Renal pelvis (tissue), 4 donors: ENCODE results near the gene ROBO4. TPM values are rescaled to one million over a fixed set of nuclear protein-coding genes. Genes with fewer than 3 reads are reported as not detected.

ENCODE experiments used
- DNase-seq: peaks from one replicate; pipeline ENCODE4 v3.0.0-alpha.2; 2013
- polyA plus RNA-seq, 3 donors: library from polyadenylated mRNA; unstranded; fragments of 120-200 nt; gene quantifications; one replicate each; pipeline ENCODE4 v1.2.1, GENCODE V29; 2013; ENCODE audit not compliant: insufficient read length in 3 of 3

Gene ROBO4
- polyA plus RNA-seq, 3 donors, result 19.3 to 26.4 (median 24.8) TPM

GRCh38 chr11:124891373-124891861, 6.2 kb downstream of the ROBO4 start:
- DNase-seq, result no peak

- DNase-seq, result no peak
Observed at GRCh38 chr11:124890683-124891372, 6.8 kb downstream of the ROBO4 start.

GRCh38 chr11:124890151-124890550, 7.5 kb downstream of the ROBO4 start:
- no peak for DNase-seq

- DNase-seq, result no peak
Observed at GRCh38 chr11:124889191-124890091, 8.2 kb downstream of the ROBO4 start.

GRCh38 chr11:124887667-124888013, 10.0 kb downstream of the ROBO4 start:
- DNase-seq, result no peak

GRCh38 chr11:124886978-124887666, 10.5 kb downstream of the ROBO4 start:
- DNase-seq, result no peak

- DNase-seq, result no peak
Observed at GRCh38 chr11:124886476-124886875, 11.2 kb downstream of the ROBO4 start.

GRCh38 chr11:124884869-124885479, 12.7 kb downstream of the ROBO4 start:
- no peak for DNase-seq

GRCh38 chr11:124884340-124884739, 13.3 kb downstream of the ROBO4 start:
- no peak for DNase-seq

- no peak for DNase-seq
Observed at GRCh38 chr11:124882339-124883071, 15.2 kb downstream of the ROBO4 start.

GRCh38 chr11:124880958-124881357, 16.7 kb downstream of the ROBO4 start:
- no peak for DNase-seq

GRCh38 chr11:124880290-124880611, 17.4 kb downstream of the ROBO4 start:
- DNase-seq, result no peak

GRCh38 chr11:124879493-124880289, 18.0 kb downstream of the ROBO4 start:
- no peak for DNase-seq

GRCh38 chr11:124878759-124879492, 18.7 kb downstream of the ROBO4 start:
- no peak for DNase-seq

GRCh38 chr11:124877910-124878758, 19.5 kb downstream of the ROBO4 start:
- DNase-seq, result no peak

GRCh38 chr11:124877631-124877909, 20.1 kb downstream of the ROBO4 start:
- DNase-seq, result no peak

GRCh38 chr11:124876818-124877630, 20.6 kb downstream of the ROBO4 start:
- DNase-seq, result no peak
